Hematopoietic multipotent progenitor cell treated with erythropoietin and hydrocortisone succinate and interleukin-3 and kit ligand, for 6 days (in vitro differentiated cells): ENCODE measurements around the gene TNIK.
"Not testable (repeated sequence)": the region's sequence is repeated elsewhere in the genome, so short reads cannot be mapped to it uniquely, and the experiment has no call there.

Experiments
- DNase-seq: peaks from one replicate; pipeline ENCODE4 v3.0.0-alpha.2; 2015

Gene TNIK

GRCh38 chr3:171245796-171246765, 214.1 kb downstream of the TNIK start:
- no peak for DNase-seq

- no peak for DNase-seq
Measured at GRCh38 chr3:171242951-171243350, 217.3 kb downstream of the TNIK start.

- no peak for DNase-seq
Measured at GRCh38 chr3:171242170-171242569, 218.0 kb downstream of the TNIK start.

GRCh38 chr3:171241655-171242054, 218.6 kb downstream of the TNIK start:
- DNase-seq, result not testable (repeated sequence)

- no peak for DNase-seq
Measured at GRCh38 chr3:171240504-171240835, 219.7 kb downstream of the TNIK start.

GRCh38 chr3:171239757-171240503, 220.3 kb downstream of the TNIK start:
- no peak for DNase-seq

- DNase-seq, result no peak
Measured at GRCh38 chr3:171237009-171237385, 223.2 kb downstream of the TNIK start.

- DNase-seq, result no peak
Measured at GRCh38 chr3:171236265-171237008, 223.8 kb downstream of the TNIK start.

GRCh38 chr3:171234298-171235010, 225.8 kb downstream of the TNIK start:
- DNase-seq, result no peak

GRCh38 chr3:171231361-171231760, 228.8 kb downstream of the TNIK start:
- no peak for DNase-seq

GRCh38 chr3:171230865-171231264, 229.3 kb downstream of the TNIK start:
- peak; percentile 63 for DNase-seq

GRCh38 chr3:171229173-171229572, 231.0 kb downstream of the TNIK start:
- DNase-seq, result no peak

- no peak for DNase-seq
Measured at GRCh38 chr3:171228240-171228639, 232.0 kb downstream of the TNIK start.

- no peak for DNase-seq
Measured at GRCh38 chr3:171227828-171228227, 232.4 kb downstream of the TNIK start.

GRCh38 chr3:171227359-171227758, 232.8 kb downstream of the TNIK start:
- no peak for DNase-seq

- no peak for DNase-seq
Measured at GRCh38 chr3:171226794-171227193, 233.4 kb downstream of the TNIK start.

- DNase-seq, result no peak
Measured at GRCh38 chr3:171225708-171226107, 234.5 kb downstream of the TNIK start.

GRCh38 chr3:171225165-171225564, 235.0 kb downstream of the TNIK start:
- no peak for DNase-seq

- DNase-seq, result no peak
Measured at GRCh38 chr3:171223396-171223795, 236.8 kb downstream of the TNIK start.

- DNase-seq, result no peak
Measured at GRCh38 chr3:171222995-171223394, 237.2 kb downstream of the TNIK start.

GRCh38 chr3:171221597-171221996, 238.6 kb downstream of the TNIK start:
- DNase-seq, result no peak

- DNase-seq, result no peak
Measured at GRCh38 chr3:171221104-171221503, 239.1 kb downstream of the TNIK start.

- DNase-seq, result no peak
Measured at GRCh38 chr3:171219258-171219657, 240.9 kb downstream of the TNIK start.
